T1000 (cell line): ENCODE data around the gene RASGRF1.

Experiments
- DNase-seq: peaks from one replicate; lab custom pipeline; 2025; ENCODE audit warnings: mixed read lengths; lab: John Stamatoyannopoulos, UW

Gene RASGRF1

GRCh38 chr15:79066391-79067071 is 24.0 kb downstream of the RASGRF1 start:
- DNase-seq: no peak

- DNase-seq: no peak
Measured at GRCh38 chr15:79065706-79066376, 24.7 kb downstream of the RASGRF1 start.

- DNase-seq: no peak
Measured at GRCh38 chr15:79065361-79065705, 25.2 kb downstream of the RASGRF1 start.

GRCh38 chr15:79064496-79064895 is 26.1 kb downstream of the RASGRF1 start:
- no peak for DNase-seq

GRCh38 chr15:79060175-79060574 is 30.4 kb downstream of the RASGRF1 start:
- DNase-seq: no peak

- no peak for DNase-seq
Measured at GRCh38 chr15:79059081-79059572, 31.5 kb downstream of the RASGRF1 start.

- no peak for DNase-seq
Measured at GRCh38 chr15:79058260-79058850, 32.2 kb downstream of the RASGRF1 start.

- no peak for DNase-seq
Measured at GRCh38 chr15:79057050-79057449, 33.5 kb downstream of the RASGRF1 start.

GRCh38 chr15:79054350-79054749 is 36.2 kb downstream of the RASGRF1 start:
- DNase-seq: no peak

GRCh38 chr15:79053894-79054293 is 36.7 kb downstream of the RASGRF1 start:
- no peak for DNase-seq

GRCh38 chr15:79051941-79052731 is 38.4 kb downstream of the RASGRF1 start:
- no peak for DNase-seq

GRCh38 chr15:79051029-79051428 is 39.6 kb downstream of the RASGRF1 start:
- DNase-seq: no peak

GRCh38 chr15:79050341-79050740 is 40.2 kb downstream of the RASGRF1 start:
- DNase-seq: no peak

GRCh38 chr15:79049416-79049815 is 41.2 kb downstream of the RASGRF1 start:
- no peak for DNase-seq

GRCh38 chr15:79047676-79048439 is 42.7 kb downstream of the RASGRF1 start:
- DNase-seq: no peak

GRCh38 chr15:79046691-79047404 is 43.7 kb downstream of the RASGRF1 start:
- DNase-seq: no peak

GRCh38 chr15:79045041-79045440 is 45.5 kb downstream of the RASGRF1 start:
- DNase-seq: no peak

- DNase-seq: no peak
Measured at GRCh38 chr15:79042213-79042928, 48.2 kb downstream of the RASGRF1 start.

- no peak for DNase-seq
Measured at GRCh38 chr15:79041601-79042168, 48.9 kb downstream of the RASGRF1 start.

- DNase-seq: no peak
Measured at GRCh38 chr15:79037848-79038247, 52.7 kb downstream of the RASGRF1 start.
